Osteoblast (primary cell): ENCODE measurements around the gene HNRNPC. TPM values are rescaled to one million over a fixed set of nuclear protein-coding genes. Genes with fewer than 3 reads are reported as not detected.

Experiments
- DNase-seq: peaks from one replicate; pipeline ENCODE4 v3.0.0; 2011; ENCODE audit warnings: low spot score, mixed read lengths; ENCODE audit not compliant: insufficient read length; ENCODE audit errors: missing footprints
- H2AFZ ChIP-seq: 2 replicates; pipeline ENCODE4 v1.6.0; 2011; ENCODE audit warnings: mild to moderate bottlenecking, low read length
- H3K27ac ChIP-seq: 2 replicates; pipeline ENCODE4 v1.5.1; 2011; ENCODE audit warnings: mild to moderate bottlenecking, low read depth, low read length, moderate library complexity
- H3K27me3 ChIP-seq: 2 replicates; pipeline ENCODE4 v1.6.0; 2012; ENCODE audit warnings: mild to moderate bottlenecking, control low read depth, inconsistent platforms, low read length, moderate library complexity; ENCODE audit not compliant: insufficient read depth
- H3K36me3 ChIP-seq: 2 replicates; pipeline ENCODE4 v1.5.1; 2011; ENCODE audit warnings: mild to moderate bottlenecking, low read length, control low read depth, moderate library complexity; ENCODE audit not compliant: insufficient read depth
- H3K4me1 ChIP-seq: 2 replicates; pipeline ENCODE4 v1.5.1; 2011; ENCODE audit warnings: mild to moderate bottlenecking, low read length, control low read depth, moderate library complexity; ENCODE audit not compliant: insufficient read depth
- H3K4me2 ChIP-seq: 2 replicates; pipeline ENCODE4 v1.6.0; 2011; ENCODE audit warnings: mild to moderate bottlenecking, low read length; ENCODE audit not compliant: insufficient read depth
- H3K4me3 ChIP-seq: fragments of 200-600 bp; sonication (generic); 3 replicates; pipeline ENCODE4 v1.5.1; 2012; ENCODE audit warnings: mild to moderate bottlenecking, low read length, inconsistent platforms; ENCODE audit not compliant: insufficient read depth
- H3K79me2 ChIP-seq: 2 replicates; pipeline ENCODE4 v1.6.0; 2012; ENCODE audit warnings: mild to moderate bottlenecking, low read length, control low read depth, inconsistent platforms; ENCODE audit not compliant: insufficient read depth
- H3K9me3 ChIP-seq: 2 replicates; pipeline ENCODE4 v1.5.1; 2011; ENCODE audit warnings: low read depth, low read length, control low read depth
- H4K20me1 ChIP-seq: 2 replicates; pipeline ENCODE4 v1.6.0; 2012; ENCODE audit warnings: mild to moderate bottlenecking, low read length, control low read depth; ENCODE audit not compliant: insufficient read depth
- total RNA-seq: library from RNA; depleted of rRNA; stranded (reverse); fragments of >200 nt; gene quantifications from 2 replicates; pipeline ENCODE4 v1.2.3, GENCODE V29; 2012
- TF ChIP-seq, protein P1 (sequence below): IDR thresholded peaks from 2 replicates; pipeline ENCODE4 v1.5.1; 2011; ENCODE audit warnings: mild to moderate bottlenecking, low read depth, low read length, moderate library complexity; ENCODE audit errors: extremely low read depth

HNRNPC gene
- total RNA-seq, 1 donor, result 446 TPM

DNA sequence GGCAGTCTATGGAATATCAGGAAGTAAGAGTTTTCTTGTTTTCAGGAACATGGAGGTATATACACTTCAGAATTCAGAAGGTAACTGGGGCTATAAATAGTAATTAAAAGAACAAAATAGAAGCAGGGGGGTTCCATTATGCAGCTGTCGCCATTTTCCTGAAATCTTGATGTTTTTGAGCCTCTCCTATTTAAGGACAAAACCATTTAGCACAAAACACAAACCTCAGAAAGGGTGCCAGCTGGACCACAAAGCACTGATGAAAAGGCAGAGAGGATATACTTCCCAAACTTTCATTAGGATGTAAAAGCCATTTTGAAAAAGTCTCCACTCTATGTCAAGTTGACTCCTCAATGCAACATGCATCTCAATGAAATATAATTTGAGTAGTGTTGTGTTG is 59.2 kb downstream of the HNRNPC start:
- Histone ChIP-seq H3K4me2 (no peak overlapping the region), H3K4me3 (no peak overlapping the region), H3K79me2 (peaks cover 35% of the 10 kb centered on the region), H3K27me3 (no peaks in the 10 kb centered on the region), H3K36me3 (peaks cover 88% of the 10 kb centered on the region), H3K4me1 (no peaks in the 10 kb centered on the region), H2AFZ (no peak overlapping the region), H4K20me1 (peaks cover 65% of the 10 kb centered on the region), H3K9me3 (no peaks in the 10 kb centered on the region), H3K27ac (no peak overlapping the region)
- TF ChIP-seq, protein P1, sequence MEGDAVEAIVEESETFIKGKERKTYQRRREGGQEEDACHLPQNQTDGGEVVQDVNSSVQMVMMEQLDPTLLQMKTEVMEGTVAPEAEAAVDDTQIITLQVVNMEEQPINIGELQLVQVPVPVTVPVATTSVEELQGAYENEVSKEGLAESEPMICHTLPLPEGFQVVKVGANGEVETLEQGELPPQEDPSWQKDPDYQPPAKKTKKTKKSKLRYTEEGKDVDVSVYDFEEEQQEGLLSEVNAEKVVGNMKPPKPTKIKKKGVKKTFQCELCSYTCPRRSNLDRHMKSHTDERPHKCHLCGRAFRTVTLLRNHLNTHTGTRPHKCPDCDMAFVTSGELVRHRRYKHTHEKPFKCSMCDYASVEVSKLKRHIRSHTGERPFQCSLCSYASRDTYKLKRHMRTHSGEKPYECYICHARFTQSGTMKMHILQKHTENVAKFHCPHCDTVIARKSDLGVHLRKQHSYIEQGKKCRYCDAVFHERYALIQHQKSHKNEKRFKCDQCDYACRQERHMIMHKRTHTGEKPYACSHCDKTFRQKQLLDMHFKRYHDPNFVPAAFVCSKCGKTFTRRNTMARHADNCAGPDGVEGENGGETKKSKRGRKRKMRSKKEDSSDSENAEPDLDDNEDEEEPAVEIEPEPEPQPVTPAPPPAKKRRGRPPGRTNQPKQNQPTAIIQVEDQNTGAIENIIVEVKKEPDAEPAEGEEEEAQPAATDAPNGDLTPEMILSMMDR, result no peak
- DNase-seq, result no peak

DNA sequence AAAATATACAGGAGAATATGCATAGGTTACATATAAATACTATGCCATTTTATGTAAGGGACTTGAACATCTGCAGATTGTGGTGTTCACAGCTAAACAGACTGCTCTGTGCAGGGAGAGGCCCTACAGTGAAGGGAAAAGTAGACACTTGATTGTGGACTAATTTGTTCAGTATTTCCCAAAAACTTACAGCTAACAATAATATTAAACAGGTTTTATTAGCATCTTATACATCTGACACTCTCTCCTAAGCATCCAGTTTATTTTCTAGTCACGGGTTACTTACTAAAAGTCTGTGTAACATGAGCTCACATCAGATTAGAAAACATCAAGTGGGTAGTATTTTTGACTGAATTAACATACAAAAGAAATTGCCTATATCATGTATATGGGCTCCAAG is 60.1 kb downstream of the HNRNPC start:
- TF ChIP-seq, protein P1, result no peak
- H3K36me3 ChIP-seq, result peaks cover 88% of the 10 kb centered on the region

DNA sequence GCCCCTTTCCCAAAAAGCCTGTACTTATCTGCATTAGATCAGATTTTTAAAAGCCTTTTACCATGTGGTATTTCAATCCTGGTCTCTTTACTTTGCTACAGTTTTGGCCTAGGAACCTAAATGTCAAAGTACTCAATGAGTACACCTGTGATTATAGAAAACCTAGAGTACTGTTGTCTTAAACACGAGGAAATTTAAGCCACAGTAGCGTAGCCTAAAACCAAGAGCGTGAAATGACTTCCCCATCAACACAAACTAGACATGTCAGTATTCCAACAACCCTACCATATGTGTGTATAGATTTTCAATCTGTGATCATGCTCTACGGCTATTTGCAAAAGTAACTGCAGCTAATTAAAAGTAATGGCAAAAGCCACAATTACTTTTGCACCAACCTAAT is 60.7 kb downstream of the HNRNPC start:
- no peak overlapping the region for H3K4me2 ChIP-seq
- peaks cover 91% of the 10 kb centered on the region for H3K36me3 ChIP-seq
- no peaks in the 10 kb centered on the region for H3K4me1 ChIP-seq
- no peaks in the 10 kb centered on the region for H3K27me3 ChIP-seq
- H3K27ac ChIP-seq, result no peak overlapping the region
- peaks cover 20% of the 10 kb centered on the region for H3K79me2 ChIP-seq
- TF ChIP-seq, protein P1, result no peak
- DNase-seq, result no peak
- no peaks in the 10 kb centered on the region for H3K9me3 ChIP-seq
- H3K4me3 ChIP-seq, result no peak overlapping the region
- no peak overlapping the region for H2AFZ ChIP-seq
- peaks cover 64% of the 10 kb centered on the region for H4K20me1 ChIP-seq

More for the DNA sequence above, 60.1 kb downstream of the HNRNPC start:
- Histone ChIP-seq H4K20me1 (peaks cover 65% of the 10 kb centered on the region), H3K9me3 (no peaks in the 10 kb centered on the region), H3K4me3 (no peak overlapping the region), H3K79me2 (peaks cover 27% of the 10 kb centered on the region), H3K27ac (no peak overlapping the region), H3K4me2 (no peak overlapping the region), H3K4me1 (no peaks in the 10 kb centered on the region), H2AFZ (no peak overlapping the region), H3K27me3 (no peaks in the 10 kb centered on the region)
- DNase-seq, result no peak

DNA sequence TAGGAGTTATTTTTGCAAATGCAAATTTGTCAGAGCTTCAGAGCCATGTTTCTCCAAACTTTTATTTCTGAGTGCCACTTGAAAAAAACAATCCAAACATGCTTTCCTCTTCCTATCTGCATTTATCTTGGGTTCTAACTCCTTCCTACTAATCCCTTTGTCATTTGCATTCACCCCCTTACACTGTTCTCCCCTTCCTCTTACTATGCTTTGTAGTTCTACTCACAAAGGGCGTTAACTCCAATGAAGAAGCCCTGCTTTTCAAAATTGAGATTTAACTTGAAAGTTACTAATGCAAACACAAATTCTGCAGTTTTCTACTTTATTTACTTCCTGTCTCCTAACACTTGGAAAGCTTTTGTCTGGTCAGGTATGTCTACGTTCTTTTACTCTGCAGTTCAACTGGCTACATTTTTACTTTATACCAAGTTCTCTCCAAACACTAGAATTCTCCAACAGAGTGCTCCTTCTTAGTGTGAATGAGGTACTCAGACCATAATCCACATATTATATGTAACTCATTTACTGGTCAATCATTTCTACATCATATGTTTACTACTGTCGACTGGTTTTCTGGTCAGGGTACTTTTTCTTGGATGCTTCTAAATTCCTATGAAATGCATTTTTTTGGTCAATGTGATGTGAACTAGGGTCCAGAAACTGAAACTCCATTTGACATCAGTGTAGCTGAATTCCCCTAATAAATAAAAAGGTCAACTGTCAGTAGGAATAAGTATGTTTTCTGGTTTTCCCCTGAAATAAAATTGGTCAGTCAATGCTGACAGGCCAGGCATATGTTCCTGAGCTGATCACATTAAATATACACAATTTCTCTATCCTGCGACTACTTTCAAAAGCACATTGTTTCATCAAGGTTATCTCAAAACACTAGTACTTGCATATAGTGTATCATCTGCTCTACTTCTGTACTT is 62.2 kb downstream of the HNRNPC start:
- Histone ChIP-seq H2AFZ (no peak overlapping the region), H3K36me3 (peaks cover 84% of the 10 kb centered on the region), H4K20me1 (peaks cover 57% of the 10 kb centered on the region), H3K79me2 (peaks cover 8% of the 10 kb centered on the region), H3K4me3 (no peak overlapping the region), H3K27ac (no peak overlapping the region), H3K4me1 (no peaks in the 10 kb centered on the region), H3K9me3 (no peaks in the 10 kb centered on the region), H3K4me2 (no peak overlapping the region), H3K27me3 (no peaks in the 10 kb centered on the region)
- DNase-seq, result no peak
- TF ChIP-seq, protein P1, result no peak
